Erythroblast (primary cell): ENCODE measurements around the gene PDE9A.

Experiments used
- GATA1 ChIP-seq: IDR thresholded peaks from 2 replicates; pipeline ENCODE4 v1.6.1; 2011; ENCODE audit warnings: low read depth, mild to moderate bottlenecking, control low read depth, low read length, moderate library complexity
- POLR2A ChIP-seq: IDR thresholded peaks from 2 replicates; pipeline ENCODE4 v1.6.1; 2011; ENCODE audit warnings: mild to moderate bottlenecking, low read length

DNA sequence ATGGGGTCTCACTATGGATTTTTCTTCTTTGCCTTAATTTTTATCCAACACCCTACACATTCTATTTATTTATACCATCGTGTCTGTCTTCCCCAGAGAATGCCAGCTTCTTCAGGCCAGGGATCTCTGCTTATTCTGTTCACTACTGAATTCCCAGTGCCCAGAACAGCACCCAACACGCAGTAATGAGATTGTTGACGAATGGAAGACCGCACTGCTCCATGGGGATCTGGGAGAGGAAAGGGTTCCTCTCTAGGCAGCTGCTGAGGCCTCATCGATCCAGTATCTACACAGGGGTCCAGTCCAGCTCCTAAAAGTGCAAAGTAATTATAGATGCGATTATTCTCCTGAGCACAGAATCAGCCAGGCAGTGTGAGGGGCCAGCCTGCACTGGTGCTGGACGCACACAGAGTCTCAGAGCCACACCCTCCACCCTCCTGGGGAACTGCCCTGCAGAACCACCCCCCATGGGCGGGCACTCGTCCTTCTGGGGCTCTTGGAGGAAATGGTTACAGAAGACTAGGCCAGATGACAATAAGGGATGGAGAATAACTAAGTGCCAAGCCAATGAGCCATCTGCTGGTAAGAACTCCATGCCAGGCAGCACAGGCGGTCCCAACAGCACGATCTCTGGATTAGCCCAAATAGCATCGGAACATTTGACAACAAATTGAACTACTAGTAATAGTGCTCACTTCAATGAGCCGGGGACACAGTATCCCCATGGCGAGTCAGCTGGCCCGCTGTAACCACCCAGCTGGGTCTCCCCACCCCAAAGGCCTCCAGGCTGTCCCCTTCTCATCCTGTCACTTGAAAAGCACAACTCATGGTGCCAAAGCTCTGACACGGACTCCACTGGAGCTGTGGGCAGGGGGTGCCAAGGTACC, 1.7 kb upstream of the PDE9A start:
- no peak for TF ChIP-seq POLR2A
- no peak for TF ChIP-seq GATA1
